GM21447 (cell line): ENCODE measurements around the gene ARL15.
"Not testable (repeated sequence)": the region's sequence is repeated elsewhere in the genome, so short reads cannot be mapped to it uniquely, and the experiment has no call there.

Source experiments
- ATAC-seq: cut with Tn5 transposase; IDR thresholded peaks from one replicate; pipeline ENCODE4 v1.9.1; 2021; ENCODE audit not compliant: unreplicated experiment

ARL15 gene

GRCh38 chr5:54103871-54104270, 206.5 kb downstream of the ARL15 start:
- ATAC-seq = no peak

- ATAC-seq = no peak
Observed at GRCh38 chr5:54098267-54098666, 212.1 kb downstream of the ARL15 start.

GRCh38 chr5:54095969-54096368, 214.4 kb downstream of the ARL15 start:
- ATAC-seq = no peak

GRCh38 chr5:54094706-54095105, 215.7 kb downstream of the ARL15 start:
- ATAC-seq = no peak

DNA sequence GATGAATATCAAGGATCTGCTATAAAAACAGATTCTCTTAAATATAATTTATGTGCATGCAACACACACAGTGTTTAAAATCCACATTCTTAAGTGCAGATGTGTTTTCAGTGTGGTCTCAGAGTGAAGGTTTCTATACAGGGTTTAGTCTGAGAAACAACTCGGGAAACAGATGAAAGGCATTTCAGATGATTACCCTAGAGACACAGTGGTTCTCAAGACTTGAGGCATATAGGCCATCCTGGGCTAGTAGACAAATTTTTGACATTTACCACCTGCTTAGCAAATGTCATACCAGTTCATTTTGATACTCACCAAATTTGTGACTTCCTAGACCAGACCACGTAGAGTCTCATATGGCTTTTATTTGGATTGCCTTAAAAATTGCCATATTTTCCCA, 216.5 kb downstream of the ARL15 start:
- ATAC-seq = no peak

DNA sequence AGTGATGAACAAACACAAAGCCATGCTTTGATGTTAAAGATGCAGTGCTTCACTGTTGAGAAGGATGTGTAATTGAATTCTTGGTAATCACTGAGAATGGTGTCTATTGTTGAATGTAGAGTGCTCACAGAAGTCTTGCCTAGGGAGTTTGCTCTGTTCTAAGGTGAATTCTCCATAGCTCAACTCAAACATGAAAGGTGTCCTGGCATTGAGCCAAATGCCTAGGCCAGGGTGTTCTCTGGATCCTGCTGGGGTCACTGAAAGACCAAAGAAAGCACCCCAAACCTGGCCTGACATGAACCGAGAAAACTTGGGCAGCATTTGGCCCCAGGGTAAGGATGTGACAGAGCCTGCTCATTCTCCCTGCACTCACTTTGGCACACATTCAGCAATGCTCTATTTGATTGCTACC, 217.3 kb downstream of the ARL15 start:
- ATAC-seq = no peak

DNA sequence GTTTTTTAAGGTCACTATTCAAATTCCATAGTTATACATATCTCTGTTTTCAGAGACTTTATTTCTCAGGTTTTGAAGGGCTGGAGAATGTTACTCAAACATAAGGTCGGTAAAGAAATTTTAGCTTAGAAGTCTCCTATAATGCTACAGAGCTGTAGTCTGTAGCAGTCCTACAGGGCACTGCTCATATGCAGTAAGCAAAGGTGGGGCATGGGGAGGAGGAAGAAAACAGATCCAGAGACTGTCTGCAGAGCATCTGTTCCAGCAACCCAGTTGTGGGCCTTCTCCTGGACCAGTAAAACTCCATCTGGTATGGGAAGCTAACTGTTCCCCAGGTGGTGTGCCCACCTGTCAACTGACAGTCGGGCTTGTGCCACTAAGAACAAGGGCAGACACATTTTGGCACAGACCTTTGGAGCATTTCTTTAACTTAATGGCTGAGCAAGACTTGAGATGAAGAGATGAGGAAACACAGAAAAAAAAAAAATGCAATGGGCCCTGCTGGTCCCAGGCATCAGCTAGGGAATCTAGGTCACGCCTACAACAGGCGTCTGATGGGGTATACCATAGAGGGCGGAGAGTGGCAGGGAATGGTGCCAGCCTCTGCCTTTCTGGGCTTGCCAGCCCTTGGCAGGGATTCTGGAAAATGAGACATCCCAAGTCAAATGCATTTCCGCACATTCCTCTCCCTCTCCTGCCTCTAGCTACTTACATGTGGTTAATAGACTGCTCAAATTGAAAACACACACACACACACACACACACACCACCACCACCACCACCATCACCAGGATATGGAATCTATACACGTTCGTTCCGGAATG, 218.9 kb downstream of the ARL15 start:
- no peak for ATAC-seq

GRCh38 chr5:54090495-54091120, 219.8 kb downstream of the ARL15 start:
- no peak for ATAC-seq

GRCh38 chr5:54088081-54088480, 222.3 kb downstream of the ARL15 start:
- ATAC-seq = no peak

DNA sequence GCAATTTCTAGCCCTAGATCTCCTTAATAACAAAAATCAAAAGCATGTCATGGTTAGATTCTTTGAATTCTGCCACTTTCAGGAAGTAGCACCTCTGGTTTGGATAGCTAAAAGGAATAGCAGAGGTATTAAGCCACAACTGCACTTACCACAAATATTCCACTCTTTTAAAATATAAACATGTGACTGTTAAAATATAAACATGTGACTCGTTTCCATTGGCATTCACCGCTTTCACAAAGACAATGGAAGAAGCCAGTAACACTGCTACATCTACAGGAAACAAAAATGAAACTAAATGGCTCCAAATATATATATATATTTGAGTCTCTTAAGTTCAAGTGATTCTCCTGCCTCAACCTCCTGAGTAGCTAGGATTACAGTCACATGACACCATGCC, 222.9 kb downstream of the ARL15 start:
- no peak for ATAC-seq

DNA sequence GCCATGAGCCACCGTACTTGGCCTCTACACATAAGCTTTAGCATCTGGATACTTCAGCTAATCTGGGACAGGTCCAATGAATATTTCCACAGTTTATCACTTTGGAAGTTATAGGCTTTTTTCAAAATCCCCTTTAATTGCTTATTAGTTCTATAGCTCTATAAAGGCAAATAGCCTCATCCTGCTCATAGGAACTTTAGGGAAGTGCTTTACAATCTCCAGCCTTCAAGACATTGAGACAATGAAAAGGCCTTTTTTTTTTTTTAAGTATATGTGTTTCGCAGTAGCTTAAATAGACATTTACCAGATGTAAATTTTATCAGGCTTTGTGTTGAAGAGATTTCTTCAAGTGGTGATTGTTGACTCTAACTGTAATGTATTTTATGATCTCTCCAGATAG, 224.2 kb downstream of the ARL15 start:
- ATAC-seq = no peak

GRCh38 chr5:54084696-54085095, 225.7 kb downstream of the ARL15 start:
- no peak for ATAC-seq

- no peak for ATAC-seq
Observed at GRCh38 chr5:54083851-54084250, 226.5 kb downstream of the ARL15 start.

DNA sequence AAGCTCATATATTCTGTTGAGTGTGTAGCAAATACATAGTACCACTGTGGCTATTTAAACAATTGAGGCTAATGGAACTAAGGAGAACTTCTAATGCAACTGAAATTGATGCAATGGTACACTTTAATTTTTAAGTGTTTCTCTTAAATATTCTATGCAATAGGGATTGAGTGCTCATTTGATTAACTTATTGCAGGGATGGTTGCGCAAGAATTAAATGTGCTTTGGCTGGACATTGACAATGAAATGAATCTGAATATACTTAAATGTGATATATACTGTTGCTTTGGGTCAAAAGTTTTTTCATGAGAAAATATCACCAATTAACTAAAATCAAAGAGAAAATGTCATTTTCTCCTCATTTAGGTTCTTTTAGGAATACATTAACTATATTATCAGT, 227.1 kb downstream of the ARL15 start:
- no peak for ATAC-seq

- no peak for ATAC-seq
Observed at GRCh38 chr5:54081415-54081814, 229.0 kb downstream of the ARL15 start.

- ATAC-seq = no peak
Observed at GRCh38 chr5:54080831-54081230, 229.5 kb downstream of the ARL15 start.

- no peak for ATAC-seq
Observed at GRCh38 chr5:54073735-54074134, 236.6 kb downstream of the ARL15 start.

- ATAC-seq = no peak
Observed at GRCh38 chr5:54073131-54073530, 237.2 kb downstream of the ARL15 start.

GRCh38 chr5:54066433-54066832, 243.9 kb downstream of the ARL15 start:
- no peak for ATAC-seq

DNA sequence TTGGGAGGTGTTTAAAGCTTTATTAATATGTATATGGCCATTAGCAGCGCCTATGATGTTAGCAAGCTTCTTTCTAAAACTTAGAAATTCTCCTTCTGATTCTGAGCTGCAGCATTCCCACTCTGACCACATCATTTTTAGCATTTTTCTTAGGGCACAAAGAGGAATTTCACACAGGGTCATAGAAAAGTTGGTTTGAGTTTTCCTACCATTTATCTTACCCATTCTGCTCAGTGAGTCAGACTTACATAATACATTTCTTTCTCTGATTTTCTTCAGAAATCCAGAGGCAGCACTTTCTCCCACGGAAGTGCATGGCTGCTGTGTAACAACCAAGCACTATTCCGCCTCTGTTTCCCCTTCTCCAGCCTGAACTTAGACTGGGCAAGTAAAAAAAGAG, 246.6 kb downstream of the ARL15 start:
- ATAC-seq = no peak

- ATAC-seq = no peak
Observed at GRCh38 chr5:54062958-54063357, 247.4 kb downstream of the ARL15 start.

GRCh38 chr5:54060919-54061318, 249.5 kb downstream of the ARL15 start:
- ATAC-seq = not testable (repeated sequence)

DNA sequence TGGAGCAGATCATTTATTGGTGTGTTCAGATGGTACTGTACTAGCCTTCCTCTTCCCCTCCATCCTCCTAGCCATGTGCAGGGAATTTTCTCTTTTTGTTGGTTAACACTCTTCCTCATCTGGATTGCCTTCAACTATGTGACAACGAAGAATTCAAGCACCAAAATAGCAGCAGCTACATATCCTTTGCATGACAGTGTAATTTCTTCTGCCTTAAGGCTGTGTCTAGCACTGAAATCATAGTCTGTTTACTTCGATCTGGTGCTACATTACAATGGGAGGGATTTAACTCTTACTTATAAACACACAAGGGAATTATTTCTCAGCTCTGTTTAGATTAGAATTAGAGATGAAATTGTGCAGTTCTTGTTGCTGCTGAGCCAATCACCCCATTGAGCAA, 260.4 kb downstream of the ARL15 start:
- ATAC-seq = no peak
